ENCODE measurements around the gene KRT81.
A peak's percentile ranks its signal among the peaks of the same experiment; 100 is the strongest.

The KRT81 gene

DNA sequence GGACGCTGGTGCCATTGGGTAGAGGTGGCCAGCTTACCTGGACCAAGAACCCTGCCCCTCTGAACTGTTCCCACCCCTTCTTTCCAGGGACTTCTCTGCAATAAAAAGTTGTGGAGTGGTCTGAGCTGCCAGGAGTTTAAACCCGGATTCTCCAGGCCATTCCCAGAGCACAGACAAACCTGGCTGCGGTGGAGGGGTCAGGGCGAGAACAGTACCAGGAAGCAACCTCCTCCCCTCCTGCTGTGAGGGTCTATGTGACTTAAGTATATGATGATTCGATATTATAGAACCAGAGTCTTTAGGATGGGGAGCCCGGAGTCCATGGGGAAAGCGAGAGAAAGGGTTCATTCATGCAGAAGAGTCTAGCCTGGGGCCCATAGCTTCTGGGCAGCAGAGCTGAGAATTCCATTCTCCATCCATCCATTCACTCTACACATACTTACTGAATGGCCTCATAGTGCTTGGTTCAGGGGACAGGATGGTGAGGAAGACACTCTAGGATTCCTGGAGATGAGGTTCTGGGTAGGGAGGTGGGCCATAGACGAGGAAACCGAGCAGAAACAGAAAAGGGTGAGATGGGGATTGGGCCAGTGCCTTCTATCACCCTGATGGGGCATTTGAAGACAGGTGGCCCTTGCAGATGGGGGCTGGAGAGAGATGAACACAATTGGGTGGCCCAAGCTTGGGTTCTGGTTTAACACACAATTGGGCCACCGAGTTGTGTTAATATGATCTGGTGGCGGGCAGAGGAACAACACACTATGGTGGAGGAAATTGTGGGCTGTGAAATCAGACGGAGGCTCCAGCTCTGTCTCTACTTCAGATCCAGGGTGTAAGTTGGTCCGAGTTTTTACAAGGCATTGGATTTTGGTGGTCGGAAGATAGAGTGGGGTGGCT, 11.7 kb downstream of the KRT81 start:
- H3K9me3 Mint-ChIP-seq: no peaks in the 10 kb centered on the region
- H3K4me3 Mint-ChIP-seq: no peak overlapping the region
- DNase-seq: no peak
- ATAC-seq (replicated peaks): no peak
- peaks cover 7 to 12% of the 10 kb centered on the region in 2 donors for H3K4me1 Mint-ChIP-seq
- H3K27me3 Mint-ChIP-seq: peaks cover 50 to 51% of the 10 kb centered on the region in 2 donors
- H3K27ac Mint-ChIP-seq: no peak overlapping the region
- H3K36me3 Mint-ChIP-seq: no peaks in the 10 kb centered on the region

DNA sequence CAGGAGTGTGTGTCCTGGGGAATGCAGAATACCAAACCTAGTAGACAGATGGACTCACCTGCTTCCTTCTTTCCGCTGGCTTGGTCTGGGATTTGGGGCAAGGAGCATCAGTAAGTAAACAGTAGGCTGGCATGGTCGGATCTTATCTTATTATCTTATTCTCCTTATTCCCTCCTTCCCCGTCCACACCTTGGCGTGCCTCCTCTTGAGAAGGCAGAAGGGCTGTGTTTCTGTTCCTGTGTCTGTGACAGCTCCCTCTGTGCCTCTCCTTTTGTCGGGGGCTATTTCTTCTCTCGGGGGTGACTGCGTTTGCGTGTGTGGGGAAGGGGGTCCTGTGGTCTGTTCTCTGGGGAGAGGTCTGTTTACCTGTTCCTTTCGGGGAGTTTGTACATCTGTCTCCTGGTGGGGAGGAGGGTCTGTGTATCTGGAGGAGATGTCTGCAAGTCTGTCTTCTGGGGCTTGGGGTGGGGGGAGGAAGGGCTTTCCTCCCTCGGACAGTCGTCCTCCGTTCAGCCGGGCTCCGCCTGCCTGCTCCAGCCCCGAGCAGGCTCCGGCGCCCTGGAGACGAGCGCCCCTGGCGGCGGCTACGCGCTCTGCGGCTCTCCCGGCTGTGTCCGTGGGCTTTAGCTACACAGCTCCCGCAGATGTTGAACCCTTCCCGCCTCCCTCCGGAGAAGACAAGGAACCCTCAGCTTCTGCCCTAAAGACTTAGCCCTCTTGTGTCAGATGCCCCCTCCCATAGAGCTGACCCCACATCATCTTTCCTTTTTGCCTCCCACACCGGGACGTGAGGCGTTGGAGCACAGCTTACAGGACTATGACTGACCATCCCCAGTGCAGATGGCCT, 12.5 kb downstream of the KRT81 start:
- Mint-ChIP-seq H3K27ac (no peak overlapping the region), H3K27me3 (peaks cover 55 to 58% of the 10 kb centered on the region in 2 donors), H3K4me1 (peaks cover 7 to 12% of the 10 kb centered on the region in 2 donors), H3K4me3 (peak overlapping the region in 1 of 2 donors; percentile 12), H3K9me3 (no peaks in the 10 kb centered on the region), H3K36me3 (no peaks in the 10 kb centered on the region)
- DNase-seq: peak; percentile 58
- peak; percentile 93 to 98 for ATAC-seq (replicated peaks)

DNA sequence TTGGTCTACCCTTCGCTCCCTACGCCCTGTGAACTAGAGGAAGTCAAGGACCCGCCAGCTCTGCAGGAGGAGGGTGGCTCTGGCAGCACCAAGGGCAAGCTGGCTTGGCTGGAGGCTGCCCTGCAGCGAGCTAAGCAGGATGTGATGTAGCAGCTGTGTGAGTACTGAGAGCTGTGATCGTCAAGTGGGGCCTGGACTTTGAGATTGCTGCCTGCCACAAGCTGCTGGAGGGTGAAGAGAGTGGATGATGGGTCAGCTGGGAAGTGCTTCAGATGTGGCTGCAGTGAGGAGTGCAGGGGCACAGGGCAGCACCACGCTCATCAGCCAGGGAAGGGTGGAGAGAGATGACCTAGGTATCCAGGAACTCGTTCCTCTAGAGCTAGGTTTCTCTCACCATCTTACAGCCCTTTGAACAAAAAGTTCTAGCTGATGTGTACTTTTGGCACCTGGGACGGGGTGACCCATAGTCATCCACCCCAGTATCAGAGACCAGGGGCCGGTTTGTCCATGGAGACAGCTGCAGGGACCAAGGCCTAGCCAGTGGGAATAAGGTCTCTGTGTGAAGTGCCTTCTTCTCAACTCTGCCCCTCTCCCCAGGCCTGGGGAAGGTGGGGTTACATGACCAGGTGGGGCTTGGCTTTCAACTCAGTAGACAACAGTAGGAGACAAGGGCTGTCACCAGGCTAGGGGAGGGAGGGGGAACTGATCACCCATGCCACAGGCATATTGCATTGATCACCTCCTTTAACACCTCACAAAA, 13.7 kb downstream of the KRT81 start:
- ATAC-seq (replicated peaks) (no peak), DNase-seq (no peak)
- Mint-ChIP-seq H3K36me3 (no peaks in the 10 kb centered on the region), H3K4me1 (peaks cover 7 to 12% of the 10 kb centered on the region in 2 donors), H3K9me3 (no peaks in the 10 kb centered on the region), H3K27ac (no peak overlapping the region), H3K27me3 (peaks cover 50 to 55% of the 10 kb centered on the region in 2 donors), H3K4me3 (no peak overlapping the region)

GRCh38 chr12:52275686-52276085, 15.6 kb downstream of the KRT81 start:
- Mint-ChIP-seq H3K4me3 (no peak overlapping the region), H3K4me1 (peaks cover 7 to 12% of the 10 kb centered on the region in 2 donors), H3K27ac (no peak overlapping the region), H3K27me3 (peaks cover 53 to 57% of the 10 kb centered on the region in 2 donors), H3K9me3 (no peaks in the 10 kb centered on the region), H3K36me3 (no peaks in the 10 kb centered on the region)
- DNase-seq (no peak), ATAC-seq (replicated peaks) (no peak)

DNA sequence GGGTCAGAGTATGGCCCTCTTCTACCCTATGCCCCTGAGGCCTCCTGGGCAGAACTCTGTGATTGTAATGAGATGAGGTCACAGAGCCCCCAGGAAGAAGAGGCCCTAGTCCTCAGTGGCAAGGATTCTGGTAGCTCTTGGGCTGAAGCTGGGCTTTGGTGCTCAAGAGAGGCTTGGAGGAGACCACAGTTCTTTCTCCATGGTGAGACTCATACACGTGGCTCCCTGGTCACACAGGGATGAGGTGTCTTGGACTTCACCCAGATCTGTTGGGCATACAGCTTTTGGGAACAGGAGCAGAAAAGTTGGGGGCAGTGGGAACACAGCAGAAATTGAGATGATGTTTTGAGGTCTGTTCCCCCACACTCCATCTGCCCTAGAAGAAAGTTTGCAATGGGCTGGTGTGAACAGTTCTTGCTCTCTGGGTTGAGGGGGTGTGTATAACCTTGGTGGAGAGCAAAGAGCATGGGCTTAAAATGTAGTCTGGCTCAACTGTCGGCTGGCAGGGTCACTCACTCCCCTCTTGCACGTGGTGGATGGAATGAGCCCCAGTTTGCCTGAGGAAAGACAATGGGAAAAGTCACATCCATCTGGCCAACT, 16.7 kb downstream of the KRT81 start, which contains the start of gene KRT86:
Gene KRT86 (plus strand): TSS at position 125 of the 600 bp plus-strand sequence. CDS start 27,272 bp downstream, outside the sequence.
- H3K4me3 Mint-ChIP-seq: no peak within 1 kb of the TSS
- ATAC-seq (replicated peaks): no peak
- H3K4me1 Mint-ChIP-seq: peaks cover 7 to 12% of the 10 kb centered on the region in 2 donors
- peaks cover 49 to 56% of the 10 kb centered on the region in 2 donors for H3K27me3 Mint-ChIP-seq
- no peaks in the 10 kb centered on the region for H3K36me3 Mint-ChIP-seq
- H3K27ac Mint-ChIP-seq: no peak within 1 kb of the TSS
- no peak for DNase-seq
- no peaks in the 10 kb centered on the region for H3K9me3 Mint-ChIP-seq

GRCh38 chr12:52271158-52271557, 20.2 kb downstream of the KRT81 start:
- H3K27ac Mint-ChIP-seq: no peak overlapping the region
- no peak for ATAC-seq (replicated peaks)

DNA sequence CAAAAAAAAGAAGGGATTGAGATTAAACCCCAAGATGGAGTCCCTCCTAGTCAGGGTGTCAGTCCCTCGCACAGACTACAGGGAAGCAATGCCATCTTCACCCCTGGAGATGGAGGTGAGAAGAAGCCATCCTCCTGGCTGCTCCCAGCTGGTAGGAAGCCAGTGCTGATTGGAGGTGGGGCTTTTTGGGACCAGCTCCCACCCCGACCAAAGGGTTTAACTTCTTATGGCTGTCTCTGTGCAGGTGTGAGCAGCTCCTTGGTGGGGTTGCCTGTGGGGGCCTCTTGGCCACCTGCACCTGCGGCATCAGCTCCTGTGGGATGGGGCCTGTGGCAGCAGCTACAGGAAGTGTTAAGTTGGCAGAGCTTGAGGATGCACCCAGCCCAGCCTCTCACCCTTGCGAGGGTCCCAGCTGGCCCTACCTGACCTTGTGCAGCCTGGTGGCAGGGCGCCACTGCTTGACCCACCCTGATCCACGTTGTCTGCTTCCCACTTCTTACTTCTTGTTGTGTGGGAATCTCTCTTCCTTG, 20.7 kb downstream of the KRT81 start:
- DNase-seq (no peak), ATAC-seq (replicated peaks) (no peak)
- Mint-ChIP-seq H3K27ac (no peak overlapping the region), H3K36me3 (no peaks in the 10 kb centered on the region), H3K9me3 (no peaks in the 10 kb centered on the region), H3K4me1 (no peaks in the 10 kb centered on the region), H3K27me3 (peaks cover 28 to 34% of the 10 kb centered on the region in 2 donors), H3K4me3 (no peak overlapping the region)

More at GRCh38 chr12:52271158-52271557, 20.2 kb downstream of the KRT81 start:
- Mint-ChIP-seq H3K36me3 (no peaks in the 10 kb centered on the region), H3K9me3 (no peaks in the 10 kb centered on the region), H3K4me3 (no peak overlapping the region), H3K4me1 (no peaks in the 10 kb centered on the region), H3K27me3 (peaks cover 29 to 37% of the 10 kb centered on the region in 2 donors)
- no peak for DNase-seq

- Mint-ChIP-seq H3K9me3 (no peaks in the 10 kb centered on the region), H3K36me3 (no peaks in the 10 kb centered on the region), H3K4me3 (no peak overlapping the region), H3K4me1 (no peaks in the 10 kb centered on the region), H3K27me3 (peaks cover 20% of the 10 kb centered on the region in 2 donors), H3K27ac (no peak overlapping the region)
- ATAC-seq (replicated peaks) (no peak), DNase-seq (no peak)
Measured at GRCh38 chr12:52268212-52268611, 23.1 kb downstream of the KRT81 start.

DNA sequence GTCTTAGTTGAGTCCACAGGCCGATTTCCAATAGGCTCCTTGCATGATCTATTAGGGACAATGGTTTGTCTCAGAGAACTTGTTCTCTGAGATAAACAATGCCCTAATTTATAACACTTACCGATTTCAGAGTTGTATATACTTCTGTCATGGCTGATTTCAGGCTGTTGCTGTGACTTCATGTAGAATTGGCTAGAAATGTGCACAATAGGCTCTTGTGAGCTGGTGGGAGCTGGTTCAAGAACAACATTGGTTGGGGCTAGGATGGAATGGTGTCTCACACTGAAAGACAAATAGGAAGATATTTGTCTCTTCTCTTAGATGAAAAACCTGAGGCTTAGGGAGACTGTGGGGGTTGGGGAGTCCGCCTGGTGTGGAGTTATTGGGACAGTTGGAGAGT, 23.6 kb downstream of the KRT81 start:
- no peak for ATAC-seq (replicated peaks)
- Mint-ChIP-seq H3K4me3 (no peak overlapping the region), H3K27ac (no peak overlapping the region), H3K36me3 (no peaks in the 10 kb centered on the region), H3K27me3 (peaks cover 20% of the 10 kb centered on the region in 2 donors), H3K4me1 (no peaks in the 10 kb centered on the region), H3K9me3 (no peaks in the 10 kb centered on the region)
- no peak for DNase-seq

DNA sequence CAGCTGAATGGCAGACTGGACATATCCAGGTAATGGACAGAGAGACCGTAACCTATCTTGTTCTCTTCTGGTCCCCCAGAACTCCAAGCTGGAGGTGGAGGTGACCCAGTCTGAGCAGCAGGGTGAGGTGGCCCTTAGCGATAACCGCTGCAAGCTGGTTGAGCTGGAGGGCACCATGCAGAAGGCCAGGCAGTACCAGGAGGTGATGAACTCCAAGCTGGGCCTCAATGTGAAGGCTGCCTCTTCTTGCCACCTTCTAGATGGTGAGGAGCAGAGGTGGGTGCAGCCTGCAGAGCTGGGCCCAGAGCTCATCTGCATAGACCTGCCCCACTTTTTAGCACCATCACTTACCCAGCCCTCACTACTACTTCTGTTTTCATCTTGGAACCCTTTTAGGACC, 24.1 kb downstream of the KRT81 start:
- H3K36me3 Mint-ChIP-seq: no peaks in the 10 kb centered on the region
- no peak overlapping the region for H3K27ac Mint-ChIP-seq
- ATAC-seq (replicated peaks) (no peak), DNase-seq (no peak)
- H3K27me3 Mint-ChIP-seq: peaks cover 23 to 24% of the 10 kb centered on the region in 2 donors
- no peaks in the 10 kb centered on the region for H3K4me1 Mint-ChIP-seq
- no peak overlapping the region for H3K4me3 Mint-ChIP-seq
- H3K9me3 Mint-ChIP-seq: no peaks in the 10 kb centered on the region

DNA sequence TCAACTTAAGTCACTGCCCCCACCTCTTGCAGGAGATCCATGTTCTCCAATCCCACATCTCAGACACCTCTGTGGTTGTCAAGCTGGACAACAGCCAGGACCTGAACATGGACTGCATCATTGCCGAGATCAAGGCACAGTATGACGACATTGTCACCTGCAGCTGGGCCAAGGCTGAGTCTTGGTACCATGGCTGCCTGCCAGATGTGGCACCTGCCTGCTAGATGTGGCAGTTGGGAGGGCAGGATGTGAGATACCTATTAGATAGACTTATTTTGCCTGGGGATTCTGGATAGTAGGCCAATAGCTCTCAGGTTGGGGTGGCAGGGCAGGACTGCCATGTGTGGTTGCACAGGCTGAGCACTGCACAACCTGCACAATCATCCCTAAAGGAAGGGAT, 24.8 kb downstream of the KRT81 start:
- Mint-ChIP-seq H3K4me1 (no peaks in the 10 kb centered on the region), H3K4me3 (no peak overlapping the region), H3K36me3 (no peaks in the 10 kb centered on the region), H3K27me3 (peaks cover 27 to 29% of the 10 kb centered on the region in 2 donors), H3K27ac (no peak overlapping the region), H3K9me3 (no peaks in the 10 kb centered on the region)
- ATAC-seq (replicated peaks) (no peak), DNase-seq (no peak)

DNA sequence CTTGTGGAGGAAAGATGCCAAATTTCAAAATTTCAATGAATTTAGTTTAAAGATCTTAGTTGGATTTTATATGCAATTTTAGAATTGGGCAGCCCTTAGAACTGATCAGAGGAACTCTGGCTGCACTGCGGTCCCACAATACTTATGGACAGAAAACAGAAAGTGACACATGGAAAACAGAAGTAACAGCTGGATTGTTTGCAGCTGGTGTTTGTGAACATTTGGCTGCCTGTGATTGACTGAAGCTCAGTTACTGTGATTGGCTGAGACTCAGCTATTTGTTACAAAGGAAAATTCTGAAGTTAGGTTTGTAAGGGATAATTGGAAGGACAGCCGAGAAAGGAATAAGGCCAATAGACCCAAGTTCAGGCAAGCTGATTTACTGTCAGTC, 26.9 kb downstream of the KRT81 start:
- H3K27me3 Mint-ChIP-seq: peaks cover 33 to 36% of the 10 kb centered on the region in 2 donors

DNA sequence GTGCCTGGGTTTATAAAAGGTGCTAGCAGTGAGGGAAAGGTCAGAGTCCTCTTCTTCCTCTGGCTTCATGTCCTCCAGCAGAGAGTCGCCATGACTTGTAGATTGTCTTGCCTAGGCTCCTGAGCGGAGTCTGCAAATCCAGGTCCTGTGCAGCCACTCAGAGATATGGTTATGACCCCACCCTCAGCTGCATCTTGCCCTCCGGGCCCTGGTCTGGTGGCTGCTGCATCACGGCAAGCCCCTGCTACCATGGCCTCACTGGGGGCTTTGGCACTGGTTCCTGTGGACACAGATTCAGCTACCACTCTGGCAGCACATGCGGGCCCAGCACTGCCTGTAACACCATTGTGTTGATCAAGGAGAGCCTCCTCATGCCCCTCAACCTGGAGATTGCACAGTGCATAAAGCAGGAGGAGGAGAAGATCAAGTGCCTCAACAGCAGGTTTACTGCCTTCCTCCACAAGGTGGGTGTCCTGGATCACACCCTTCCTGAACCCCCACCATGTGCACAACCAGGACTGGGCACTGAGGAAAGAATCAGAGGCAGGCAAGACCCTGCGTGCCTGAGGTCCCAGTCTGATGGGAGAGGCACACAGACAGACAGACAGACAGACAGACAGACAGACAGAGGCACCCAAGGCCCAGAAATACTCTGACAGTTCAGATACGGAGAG, 27.4 kb downstream of the KRT81 start:
- DNase-seq (no peak), ATAC-seq (replicated peaks) (no peak)
- Mint-ChIP-seq H3K4me3 (no peak overlapping the region), H3K36me3 (no peaks in the 10 kb centered on the region), H3K4me1 (no peaks in the 10 kb centered on the region), H3K27ac (no peak overlapping the region), H3K27me3 (peaks cover 38 to 41% of the 10 kb centered on the region in 2 donors), H3K9me3 (no peaks in the 10 kb centered on the region)

More for the DNA sequence above, 26.9 kb downstream of the KRT81 start:
- H3K36me3 Mint-ChIP-seq: no peaks in the 10 kb centered on the region
- DNase-seq: no peak
- no peak overlapping the region for H3K4me3 Mint-ChIP-seq
- no peak for ATAC-seq (replicated peaks)
- H3K4me1 Mint-ChIP-seq: no peaks in the 10 kb centered on the region
- H3K27ac Mint-ChIP-seq: no peak overlapping the region
- H3K9me3 Mint-ChIP-seq: no peaks in the 10 kb centered on the region
